ENCODE results near the gene TMC3.
A peak's percentile ranks its signal among the peaks of the same experiment; 100 is the strongest.
"Not testable (repeated sequence)": the region's sequence is repeated elsewhere in the genome, so short reads cannot be mapped to it uniquely, and the experiment has no call there.

TMC3 gene

DNA sequence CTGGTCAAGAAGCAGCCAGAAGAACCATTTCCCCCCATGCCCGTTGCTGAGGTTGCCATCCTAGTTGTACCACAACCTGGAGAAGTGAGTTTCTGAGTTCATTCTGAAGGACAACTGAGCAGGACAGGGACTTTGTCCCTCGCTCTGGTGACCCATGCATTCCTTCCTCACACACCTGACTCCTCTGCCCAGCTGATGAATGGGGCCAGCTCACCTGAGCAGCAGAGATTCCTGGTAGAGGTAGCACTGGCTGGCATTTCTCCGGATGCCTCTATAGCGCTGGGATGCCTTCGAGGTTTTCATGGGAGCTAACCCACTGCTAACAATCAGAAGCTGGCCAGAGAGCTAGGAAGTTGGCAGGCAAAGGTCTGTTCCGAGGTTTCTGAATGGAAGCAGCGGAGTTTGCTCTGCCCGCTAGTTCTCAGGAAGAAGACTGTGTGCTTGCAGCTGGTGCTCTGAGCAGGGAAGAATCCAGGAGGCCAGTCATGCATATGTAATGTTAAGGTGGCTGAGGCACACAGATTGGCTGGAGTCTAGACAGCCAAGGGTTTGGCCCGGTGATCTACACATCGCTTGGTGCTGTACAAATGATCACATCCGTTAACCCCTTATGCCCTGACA lies at the start of gene TMC3:
TSS of gene TMC3 (minus strand) at position 439 of the 621 bp plus-strand sequence. CDS start at position 303, 136 bp downstream.
- DNase-seq (ENCODE audit: low read depth): peak; percentile 35

DNA sequence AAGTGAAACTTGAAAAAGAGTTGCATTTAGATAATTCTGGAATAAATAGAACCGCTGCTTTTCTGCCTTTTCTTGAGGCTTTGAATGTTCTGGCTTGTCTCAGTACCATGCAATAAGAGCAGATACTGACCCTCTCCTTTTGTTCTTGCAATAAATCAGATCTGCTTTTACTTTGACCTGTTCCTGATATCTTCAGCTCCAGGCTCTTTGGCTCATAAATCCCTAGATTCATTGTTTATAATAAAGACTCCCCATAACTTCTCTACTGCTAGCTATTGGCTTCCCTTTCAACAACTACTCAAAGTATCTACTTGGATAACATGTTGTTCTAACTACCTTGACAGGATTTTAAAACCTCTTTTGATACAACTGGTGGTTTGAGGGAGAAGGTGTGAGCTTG lies 47.4 kb upstream of the TMC3 start:
- no peak for DNase-seq (ENCODE audit: low read depth)

DNA sequence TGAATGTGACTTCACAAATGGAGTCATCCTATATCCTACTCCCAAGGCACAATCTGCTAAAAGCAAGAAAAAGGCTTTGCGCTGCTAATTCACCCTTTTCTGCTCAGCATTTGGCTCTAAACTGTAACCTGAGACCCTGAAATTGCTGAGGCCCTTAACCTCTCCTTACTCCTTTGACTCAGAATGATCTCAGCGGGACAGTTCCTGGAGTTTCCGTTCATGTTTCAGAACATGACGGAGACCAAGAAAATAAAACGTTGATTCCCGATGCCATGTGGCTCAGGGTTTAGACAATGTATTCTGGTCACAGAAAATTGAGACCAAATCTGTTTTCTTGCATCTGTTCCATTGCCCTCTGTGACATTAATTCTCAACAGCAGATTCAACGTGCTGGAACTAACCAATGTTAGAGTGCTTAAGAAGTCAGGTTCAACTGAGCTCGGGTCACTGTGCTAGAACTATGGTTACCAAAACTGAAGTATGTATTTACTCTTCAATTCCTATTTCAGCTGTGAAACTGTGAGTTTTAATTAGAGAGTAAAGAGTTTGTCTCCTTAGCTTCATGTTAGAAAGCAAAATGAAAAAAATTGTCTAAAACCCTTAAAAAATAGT lies 45.4 kb upstream of the TMC3 start:
- DNase-seq (ENCODE audit: low read depth): peak; percentile 55

DNA sequence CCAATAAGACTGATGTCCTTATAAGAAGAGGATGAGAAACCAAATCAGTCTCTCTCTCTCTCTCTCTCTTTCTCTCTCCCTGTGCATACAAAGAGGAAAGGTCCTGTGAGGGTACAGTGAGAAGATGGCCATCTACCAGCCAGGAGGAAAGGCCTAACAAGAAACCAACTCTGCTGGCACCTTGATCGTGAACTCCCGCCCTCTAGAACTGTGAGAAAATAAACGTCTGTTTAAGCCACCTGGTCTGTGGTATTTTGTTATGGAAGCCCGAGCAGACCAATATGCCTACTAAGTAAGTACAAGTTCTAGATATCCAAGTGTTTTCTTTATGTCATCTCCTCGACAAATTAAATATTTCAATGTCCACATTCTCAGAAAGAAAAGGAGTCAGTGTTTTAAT lies 44.9 kb upstream of the TMC3 start:
- no peak for DNase-seq (ENCODE audit: low read depth)

DNA sequence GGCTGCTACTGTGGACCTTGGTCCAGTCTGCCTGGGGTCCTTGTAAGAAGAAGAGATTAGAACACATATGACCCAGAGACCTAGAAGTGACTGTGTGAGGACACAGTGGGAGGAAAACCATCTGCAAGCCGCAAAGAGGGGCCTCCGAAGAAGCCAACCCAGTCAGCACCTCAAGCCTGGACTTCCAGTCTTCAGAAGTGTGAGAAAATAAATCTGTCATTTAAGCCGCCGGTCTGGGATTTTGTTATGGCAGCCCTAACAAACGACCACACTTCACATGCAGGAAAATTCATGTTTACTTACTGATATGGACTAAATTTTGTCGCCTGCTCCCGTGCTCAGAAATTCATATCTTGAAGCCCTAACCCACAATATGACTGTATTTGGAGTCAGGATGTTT lies 44.4 kb upstream of the TMC3 start:
- no peak for DNase-seq (ENCODE audit: low read depth)

DNA sequence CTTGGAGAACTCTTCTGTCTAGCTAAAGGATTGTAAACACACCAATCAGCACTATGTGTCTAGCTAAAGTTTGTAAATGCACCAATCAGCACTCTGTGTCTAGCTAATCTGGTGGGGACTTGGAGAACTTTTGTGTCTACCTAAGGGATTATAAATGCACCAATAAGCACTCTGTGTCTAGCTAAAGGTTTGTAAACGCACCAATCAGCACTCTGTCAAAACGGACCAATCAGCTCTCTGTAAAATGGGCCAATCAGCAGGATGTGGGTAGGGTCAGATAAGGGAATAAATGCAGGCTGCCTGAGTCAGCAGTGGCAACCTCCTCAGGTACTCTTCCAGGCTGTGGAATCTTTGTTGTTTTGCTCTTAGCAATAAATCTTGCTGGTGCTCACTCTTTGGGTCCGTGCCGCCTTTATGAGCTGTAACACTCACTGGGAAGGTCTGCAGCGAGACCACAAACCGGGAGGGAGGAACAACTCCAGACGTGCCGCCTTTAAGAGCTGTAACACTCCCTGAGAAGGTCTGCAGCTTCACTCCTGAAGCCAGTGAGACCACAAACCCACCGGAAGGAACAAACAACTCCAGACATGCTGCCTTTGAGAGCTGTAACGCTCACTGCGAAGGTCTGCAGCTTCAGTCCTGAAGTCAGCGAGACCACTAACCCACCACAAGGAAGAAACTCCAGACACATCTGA lies 40.4 kb upstream of the TMC3 start:
- DNase-seq (ENCODE audit: low read depth): not testable (repeated sequence)

DNA sequence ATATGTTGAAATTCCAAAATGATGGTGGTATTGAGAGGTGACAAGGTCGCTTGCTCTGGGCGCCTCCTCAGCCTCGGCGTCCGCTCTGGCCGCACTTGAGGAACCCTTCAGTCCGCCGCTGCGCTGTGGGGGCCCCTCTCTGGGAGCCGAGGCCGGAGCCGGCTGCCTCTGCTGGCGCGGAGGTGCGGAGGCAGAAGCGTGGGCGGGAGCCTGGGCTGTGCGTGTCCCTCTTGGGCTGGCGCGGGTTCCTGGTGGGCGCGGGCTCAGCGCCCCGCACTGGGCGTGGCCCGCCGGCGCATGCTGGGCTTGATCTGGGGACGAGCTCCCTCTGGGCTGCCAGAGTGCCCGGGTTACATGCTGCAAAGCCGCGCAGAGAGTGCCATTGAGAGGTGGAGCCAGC lies 39.8 kb upstream of the TMC3 start:
- DNase-seq (ENCODE audit: low read depth): no peak

DNA sequence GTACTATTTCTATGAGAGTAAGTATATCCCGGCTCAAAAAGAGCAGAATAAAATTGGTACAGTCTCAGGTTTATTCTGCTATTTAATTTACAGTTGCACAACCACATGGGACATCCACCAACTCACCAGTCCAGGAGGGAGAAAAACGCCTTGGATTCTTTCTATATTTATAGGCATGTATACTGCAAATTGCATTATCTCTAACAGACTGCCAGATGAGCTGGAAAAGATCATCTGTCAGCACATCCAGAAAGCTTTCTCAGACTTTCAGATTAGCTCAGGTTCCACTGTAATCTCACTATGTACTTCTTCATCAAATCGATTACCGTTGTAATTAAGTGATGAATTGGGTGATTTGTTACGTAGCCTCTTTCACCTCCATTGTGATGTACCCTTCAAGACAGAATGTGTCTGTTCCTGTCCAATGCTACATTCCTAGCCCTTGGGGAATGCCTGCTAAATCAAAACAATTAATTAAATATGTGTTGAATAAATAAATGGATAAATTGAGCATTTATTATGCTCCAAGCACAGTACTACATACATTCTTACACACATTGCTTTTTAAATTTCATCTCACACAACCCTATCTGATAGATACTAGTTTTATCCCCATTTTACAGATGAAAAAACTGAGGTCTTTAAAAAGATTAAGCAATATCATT lies 38.1 kb upstream of the TMC3 start:
- no peak for DNase-seq (ENCODE audit: low read depth)

DNA sequence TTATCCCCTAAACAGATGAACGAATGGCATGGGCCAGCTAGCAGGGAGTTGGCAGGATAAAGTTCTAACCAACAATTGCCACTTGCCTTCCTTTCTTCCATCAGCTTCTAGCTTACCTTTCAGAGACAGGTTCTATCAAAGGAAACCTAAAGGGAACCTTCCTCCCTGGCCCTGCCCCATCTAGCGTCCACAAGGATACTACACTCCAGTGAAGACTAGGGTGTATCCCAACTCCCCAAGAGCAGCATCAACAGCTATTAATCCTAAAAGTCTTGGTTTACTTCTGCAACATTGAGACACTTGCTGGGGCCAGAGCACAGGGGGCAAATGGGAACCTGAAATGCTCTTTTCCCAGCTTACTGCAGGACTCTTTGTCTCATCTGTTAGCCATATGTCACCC lies 37.0 kb upstream of the TMC3 start:
- no peak for DNase-seq (ENCODE audit: low read depth)

DNA sequence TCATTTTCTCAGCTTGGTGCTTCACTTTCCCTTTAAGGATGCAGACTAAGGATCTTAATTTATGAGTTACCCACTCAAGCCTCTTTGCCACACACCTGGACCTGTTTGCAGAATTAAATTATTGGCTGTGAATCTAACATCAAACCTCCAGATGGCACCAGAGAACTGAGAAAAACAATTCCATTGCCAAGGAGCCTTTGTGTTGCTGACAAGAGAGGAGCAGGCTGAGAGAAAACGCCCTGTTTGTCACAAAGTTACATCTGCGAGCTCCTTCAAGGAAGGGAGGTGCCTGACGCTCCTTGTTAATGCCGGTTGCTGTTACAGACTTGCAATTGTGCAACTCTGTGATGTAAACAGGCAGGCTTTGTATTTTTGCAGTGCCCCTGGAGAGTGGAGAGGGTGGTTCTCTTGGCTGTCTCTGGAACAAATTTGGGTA lies 36.3 kb upstream of the TMC3 start:
- DNase-seq (ENCODE audit: low read depth): peak; percentile 72

DNA sequence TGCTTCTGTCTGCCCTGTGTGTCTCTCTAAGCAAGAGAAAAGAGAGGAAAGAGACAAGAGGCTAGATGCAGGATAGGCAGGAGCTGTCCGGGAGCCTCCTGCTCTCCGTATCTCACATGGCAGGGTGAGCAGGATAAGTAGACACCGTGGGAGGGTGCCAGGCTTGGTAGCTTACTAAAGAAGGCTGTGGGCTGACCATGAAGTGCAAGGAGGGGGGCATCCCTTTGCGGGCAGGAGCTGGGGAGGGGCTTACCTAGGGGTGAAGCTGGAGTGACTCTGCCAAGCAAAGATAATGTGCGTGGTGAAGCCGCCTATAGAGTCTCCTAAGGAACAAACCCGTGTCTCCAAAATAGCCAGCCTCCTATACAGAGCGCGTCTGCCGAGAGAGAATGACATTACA lies 33.7 kb upstream of the TMC3 start:
- DNase-seq (ENCODE audit: low read depth): no peak

DNA sequence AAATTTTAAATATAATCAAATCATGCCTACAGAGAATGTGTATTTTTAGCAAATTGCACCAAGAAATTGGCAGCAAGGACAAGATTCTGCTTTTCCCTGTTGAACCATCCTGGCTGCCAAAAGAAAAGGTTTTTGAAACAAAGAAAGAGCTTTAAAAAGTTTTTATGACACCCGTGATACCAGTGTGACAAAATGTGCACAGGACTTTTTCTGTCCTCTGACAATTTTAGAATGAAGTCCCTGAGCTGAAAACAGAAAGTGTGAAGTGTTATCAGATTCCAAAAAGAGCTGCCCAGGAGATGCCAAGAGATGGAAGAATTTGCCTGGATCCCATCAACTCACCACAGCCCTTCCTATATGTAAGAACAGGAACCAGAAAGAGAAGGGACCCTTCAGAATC lies 33.2 kb upstream of the TMC3 start:
- no peak for DNase-seq (ENCODE audit: low read depth)

DNA sequence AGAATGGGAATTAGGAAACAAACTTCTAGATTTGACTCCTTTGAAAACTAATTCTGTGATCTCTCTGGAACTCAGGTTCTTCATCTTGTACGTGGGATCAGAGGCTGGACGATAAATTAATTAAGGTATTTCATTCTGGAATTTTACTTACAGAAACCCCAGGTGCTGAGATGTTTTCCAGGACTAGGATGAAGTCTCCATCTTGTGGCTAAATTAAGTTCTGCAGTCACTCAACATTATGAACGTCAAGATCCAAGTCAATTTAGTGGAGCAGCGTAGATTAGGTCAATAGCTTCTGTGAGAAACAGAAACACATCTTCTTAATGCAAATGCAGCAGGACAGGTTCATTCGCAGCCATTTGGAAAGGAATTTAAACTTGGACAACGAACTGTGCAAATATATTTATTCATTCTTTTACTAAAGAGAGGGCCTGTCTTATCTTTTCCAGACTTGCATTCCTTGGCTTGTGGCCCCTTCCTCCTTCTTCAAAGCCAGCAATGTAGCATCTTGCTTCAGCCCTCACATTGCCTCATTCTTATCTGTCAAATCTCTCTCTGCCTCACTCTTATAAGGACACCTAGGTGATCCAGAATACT lies 26.7 kb upstream of the TMC3 start:
- peak; percentile 63 for DNase-seq (ENCODE audit: low read depth)

DNA sequence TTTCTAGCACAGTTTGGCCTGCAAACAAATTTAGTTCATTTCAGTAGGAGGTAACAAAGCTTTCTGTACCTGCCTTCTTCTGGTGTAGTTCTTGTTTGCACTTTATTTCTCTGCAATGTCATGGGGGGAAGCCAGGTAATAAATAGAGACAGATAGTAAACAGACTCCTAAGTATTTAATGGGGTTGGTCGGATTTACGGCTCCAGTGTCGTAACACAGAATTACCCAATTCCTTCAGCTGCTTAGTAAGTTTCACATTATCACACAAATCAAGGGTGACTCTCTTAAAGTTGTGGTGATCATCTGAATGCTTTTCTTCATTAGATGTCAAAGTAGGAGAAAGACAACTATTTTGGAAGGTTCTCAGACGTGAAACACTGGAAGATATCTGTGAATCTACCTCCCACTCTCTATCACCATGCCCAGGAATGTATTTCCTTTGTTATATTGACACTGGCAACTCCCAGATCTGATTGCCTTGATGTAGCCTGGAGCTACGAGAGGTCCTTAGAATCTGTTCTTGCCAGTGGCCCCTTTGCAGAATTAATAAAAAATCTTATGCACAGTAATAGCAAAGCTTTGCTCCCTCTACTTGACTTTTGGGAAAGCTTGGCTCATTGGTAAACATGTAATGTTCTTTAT lies 25.0 kb upstream of the TMC3 start:
- peak; percentile 32 for DNase-seq (ENCODE audit: low read depth)

DNA sequence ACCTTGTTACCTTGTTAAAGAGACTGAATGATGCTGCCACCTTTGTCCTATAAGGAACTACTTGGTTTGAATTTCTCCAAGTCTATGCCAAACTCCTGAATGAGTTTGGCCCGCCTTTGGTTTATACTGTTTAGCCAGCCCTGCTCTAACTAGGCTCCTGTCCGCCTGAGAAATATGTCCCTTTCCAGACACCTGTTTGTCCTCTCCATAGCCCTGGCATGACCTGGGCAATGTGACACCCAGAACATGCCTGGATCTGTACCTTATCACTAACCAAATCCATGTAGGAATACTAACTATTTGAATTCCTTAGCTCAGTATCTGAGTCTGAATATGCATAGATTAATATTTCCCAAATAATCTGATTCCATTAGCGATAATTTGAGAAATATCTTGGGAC lies 24.4 kb upstream of the TMC3 start:
- DNase-seq (ENCODE audit: low read depth): no peak

DNA sequence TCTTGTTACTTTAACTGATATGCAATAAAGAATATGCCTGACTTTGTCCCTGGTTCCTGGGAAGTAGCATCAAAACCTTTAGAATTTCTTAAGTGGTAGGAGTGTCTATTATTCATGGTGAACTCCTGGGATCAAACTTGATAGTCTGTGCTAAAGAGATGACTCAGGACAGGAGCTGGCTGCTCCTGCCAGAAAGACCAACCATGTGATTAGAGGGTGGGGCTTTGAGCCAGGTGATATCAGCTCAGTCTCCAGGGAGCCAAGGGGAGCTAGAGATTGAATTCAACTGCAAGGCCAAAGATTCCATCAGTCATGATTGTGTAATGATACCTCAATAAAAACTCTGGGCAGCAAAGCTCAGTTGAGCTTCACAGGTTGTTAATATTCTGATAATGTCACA lies 20.6 kb upstream of the TMC3 start:
- DNase-seq (ENCODE audit: low read depth): no peak

DNA sequence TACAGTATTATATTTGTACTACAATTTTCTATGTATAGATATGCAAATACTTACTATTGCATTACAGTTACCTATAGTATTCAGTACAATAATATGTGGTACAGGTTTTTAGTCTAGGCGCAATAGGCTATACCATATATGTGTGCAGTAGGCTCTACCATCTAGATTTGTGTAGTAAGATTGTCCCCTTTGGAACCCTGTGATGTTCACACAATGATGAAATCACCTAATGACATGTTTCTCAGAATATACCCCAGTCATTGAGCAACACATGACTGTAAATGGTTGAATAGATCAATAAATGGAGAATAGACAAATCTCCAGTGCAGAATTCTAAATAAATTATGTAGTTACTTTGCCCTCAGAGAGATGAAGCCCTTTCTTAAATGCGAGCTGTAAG lies 17.6 kb upstream of the TMC3 start:
- DNase-seq (ENCODE audit: low read depth): no peak

DNA sequence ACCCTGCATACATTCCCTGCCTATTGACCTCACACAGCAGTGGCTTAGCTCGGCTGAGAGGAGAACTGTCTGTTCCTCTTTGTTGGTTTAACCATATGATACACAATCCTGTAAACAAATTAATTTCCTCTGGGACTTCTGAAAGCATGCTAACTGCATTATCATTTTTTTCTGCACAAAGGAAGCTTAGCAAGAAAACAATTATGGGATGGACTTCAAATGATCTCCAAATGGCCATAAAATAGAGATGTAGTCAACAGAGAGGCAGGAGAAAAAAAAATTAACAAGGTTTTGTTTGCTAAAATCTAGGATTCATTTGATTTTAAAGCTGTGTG lies 14.4 kb upstream of the TMC3 start:
- DNase-seq (ENCODE audit: low read depth): no peak

DNA sequence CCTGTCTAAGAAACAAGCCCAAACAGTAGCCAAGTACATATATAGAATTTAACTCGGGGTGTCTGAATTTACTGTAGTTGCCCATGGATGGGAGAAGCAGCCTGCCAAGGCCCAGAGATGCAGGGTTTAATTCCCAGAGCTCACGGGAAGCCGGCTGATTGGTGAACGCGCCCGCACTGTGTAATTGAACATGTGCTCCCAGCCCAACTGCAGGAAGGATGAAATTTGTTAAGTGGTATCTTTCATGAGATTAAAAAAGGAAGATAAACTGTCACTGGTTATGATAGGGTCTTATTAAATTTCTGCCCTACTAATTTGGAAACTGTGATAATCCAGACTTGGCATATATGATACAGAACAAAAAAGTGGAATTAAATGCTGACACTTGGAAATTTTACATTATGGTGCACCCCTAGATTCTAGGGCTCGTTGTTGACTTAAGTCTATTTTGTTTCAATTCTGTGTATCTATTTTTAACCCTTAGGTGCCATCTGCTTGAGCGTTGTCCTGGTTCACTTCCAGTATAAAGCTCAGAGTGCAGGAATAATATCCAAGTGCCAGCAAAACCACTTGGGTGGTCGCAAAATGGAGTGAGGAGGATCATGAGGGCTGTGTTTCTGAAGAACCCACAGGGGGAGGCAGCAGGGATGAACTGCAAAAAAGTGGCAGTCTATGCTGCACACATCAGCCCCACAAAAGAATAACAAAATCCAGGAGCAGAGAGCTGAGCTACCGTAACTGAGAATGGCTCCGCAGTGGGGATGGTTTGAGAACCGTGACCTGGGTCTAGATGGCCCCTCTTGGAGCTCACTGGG lies 13.8 kb upstream of the TMC3 start:
- no peak for DNase-seq (ENCODE audit: low read depth)

DNA sequence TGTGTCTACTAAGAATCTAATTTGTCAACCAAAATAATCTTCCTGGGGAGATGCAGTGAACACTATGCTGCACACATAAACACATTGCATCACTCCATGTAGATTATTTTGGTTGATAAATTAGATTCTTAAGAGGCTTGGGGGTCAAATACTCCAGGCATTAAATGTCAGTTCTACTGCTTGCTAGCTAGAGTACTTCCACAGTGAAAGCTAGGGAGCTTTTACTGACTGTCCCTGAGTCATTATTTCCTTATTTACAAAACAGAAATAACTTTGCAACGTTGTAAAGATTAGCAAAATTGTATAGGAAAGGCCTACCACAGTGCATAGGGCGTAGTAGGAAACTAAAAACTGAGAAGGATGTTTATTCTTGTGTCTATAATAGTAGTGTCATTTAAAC lies 12.9 kb upstream of the TMC3 start:
- DNase-seq (ENCODE audit: low read depth): peak; percentile 39

DNA sequence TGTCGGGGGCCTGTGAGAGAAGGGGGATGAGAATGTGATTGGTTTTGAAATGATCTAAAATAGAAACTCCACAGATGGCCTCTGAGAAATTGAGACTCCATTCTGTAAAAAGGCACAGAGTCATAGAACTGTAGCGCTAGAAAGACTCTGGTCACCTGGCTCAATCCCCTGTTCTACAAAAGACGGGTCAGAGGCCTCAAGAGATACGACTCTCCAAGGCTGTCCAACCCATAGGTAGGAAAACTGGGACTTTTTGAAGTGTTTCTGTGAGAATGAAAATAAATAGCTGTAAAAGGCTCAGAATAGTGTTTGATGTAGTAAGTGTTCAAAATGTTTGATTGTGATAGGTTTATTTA lies 11.7 kb upstream of the TMC3 start:
- DNase-seq (ENCODE audit: low read depth): no peak

All from iris pigment epithelial cell (primary cell).